Suprapubic skin (tissue), 3 donors: Measurements from ENCODE around the gene MTG1.

ENCODE experiments used
- POLR2A ChIP-seq, 2 donors: fragments of 450-650 bp; IDR thresholded peaks; one replicate each; pipeline ENCODE4 v1.6.1; 2017; ENCODE audit warnings: antibody characterized with exemption in 2 of 2, mild to moderate bottlenecking in 2 of 2, moderate library complexity in 2 of 2
- TF ChIP-seq, protein P1 (sequence below), 2 donors: fragments of 200-600 bp in 1 of 2; fragments of 450-650 bp in 1 of 2; sonication (generic) in 1 of 2; IDR thresholded peaks; one replicate each; pipeline ENCODE4 v1.5.1; 2016 to 2019; ENCODE audit warnings: antibody characterized with exemption in 2 of 2, mild to moderate bottlenecking in 1 of 2, moderate library complexity in 1 of 2

DNA sequence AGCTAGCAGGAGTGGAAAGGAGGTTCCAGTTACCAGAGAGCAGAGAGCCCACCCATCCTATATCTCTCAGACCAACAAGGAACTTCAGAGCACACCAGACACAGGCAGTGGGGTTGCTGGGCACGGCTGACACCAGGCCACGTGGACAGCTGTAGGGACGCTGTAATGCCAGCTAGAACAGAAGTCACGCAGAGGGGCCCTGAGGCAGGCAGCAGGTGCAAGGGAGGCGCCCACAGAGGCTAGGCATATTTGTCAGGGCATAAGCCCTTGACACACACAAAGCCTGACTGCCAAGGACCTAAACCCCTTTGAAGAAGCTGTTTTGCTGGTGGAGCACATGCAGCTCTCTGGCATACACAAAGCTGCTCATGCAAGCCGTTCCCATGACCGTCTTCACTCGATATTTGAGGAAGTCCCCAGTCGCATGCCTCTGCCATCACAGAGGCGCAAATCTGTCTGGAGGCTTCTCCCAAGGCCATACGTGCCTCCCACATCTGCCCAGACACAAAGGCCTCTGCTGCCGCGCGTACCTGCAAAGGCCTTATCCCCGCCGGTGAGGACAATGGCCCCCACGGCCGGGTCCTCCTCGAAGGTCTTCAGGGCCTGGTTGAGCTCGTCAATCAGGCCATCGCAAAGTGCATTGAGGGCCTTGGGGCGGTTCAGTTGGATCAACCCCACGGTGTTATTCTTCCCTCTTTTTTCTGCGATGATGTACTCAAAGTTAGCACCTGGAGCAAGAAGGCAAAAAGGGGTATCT, 23.7 kb upstream of the MTG1 start:
- TF ChIP-seq, protein P1, sequence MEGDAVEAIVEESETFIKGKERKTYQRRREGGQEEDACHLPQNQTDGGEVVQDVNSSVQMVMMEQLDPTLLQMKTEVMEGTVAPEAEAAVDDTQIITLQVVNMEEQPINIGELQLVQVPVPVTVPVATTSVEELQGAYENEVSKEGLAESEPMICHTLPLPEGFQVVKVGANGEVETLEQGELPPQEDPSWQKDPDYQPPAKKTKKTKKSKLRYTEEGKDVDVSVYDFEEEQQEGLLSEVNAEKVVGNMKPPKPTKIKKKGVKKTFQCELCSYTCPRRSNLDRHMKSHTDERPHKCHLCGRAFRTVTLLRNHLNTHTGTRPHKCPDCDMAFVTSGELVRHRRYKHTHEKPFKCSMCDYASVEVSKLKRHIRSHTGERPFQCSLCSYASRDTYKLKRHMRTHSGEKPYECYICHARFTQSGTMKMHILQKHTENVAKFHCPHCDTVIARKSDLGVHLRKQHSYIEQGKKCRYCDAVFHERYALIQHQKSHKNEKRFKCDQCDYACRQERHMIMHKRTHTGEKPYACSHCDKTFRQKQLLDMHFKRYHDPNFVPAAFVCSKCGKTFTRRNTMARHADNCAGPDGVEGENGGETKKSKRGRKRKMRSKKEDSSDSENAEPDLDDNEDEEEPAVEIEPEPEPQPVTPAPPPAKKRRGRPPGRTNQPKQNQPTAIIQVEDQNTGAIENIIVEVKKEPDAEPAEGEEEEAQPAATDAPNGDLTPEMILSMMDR (IDR thresholded peaks at IDR 0.05) = no peak
- TF ChIP-seq POLR2A (IDR thresholded peaks at IDR 0.05) = no peak
